Prostate gland (tissue), 2 donors: Measurements from ENCODE around the gene ATRN.

Experiments
- POLR2A ChIP-seq: fragments of 450-650 bp; IDR thresholded peaks from one replicate; pipeline ENCODE4 v1.6.1; 2016; ENCODE audit warnings: antibody characterized with exemption, mild to moderate bottlenecking
- TF ChIP-seq, protein P1 (sequence below), 4 experiments: fragments of 200-600 bp in 2 of 4; fragments of 450-650 bp in 2 of 4; sonication (generic) in 2 of 4; IDR thresholded peaks; 1 replicate in 3 of 4; 2 replicates in 1 of 4; pipeline ENCODE4 v1.5.1; 2016 to 2019; ENCODE audit warnings: antibody characterized with exemption in 4 of 4, mild to moderate bottlenecking in 2 of 4, moderate library complexity in 2 of 4

GRCh38 chr20:3640259-3640658 lies 169.4 kb downstream of the ATRN start:
- no peak for TF ChIP-seq POLR2A
- TF ChIP-seq, protein P1, sequence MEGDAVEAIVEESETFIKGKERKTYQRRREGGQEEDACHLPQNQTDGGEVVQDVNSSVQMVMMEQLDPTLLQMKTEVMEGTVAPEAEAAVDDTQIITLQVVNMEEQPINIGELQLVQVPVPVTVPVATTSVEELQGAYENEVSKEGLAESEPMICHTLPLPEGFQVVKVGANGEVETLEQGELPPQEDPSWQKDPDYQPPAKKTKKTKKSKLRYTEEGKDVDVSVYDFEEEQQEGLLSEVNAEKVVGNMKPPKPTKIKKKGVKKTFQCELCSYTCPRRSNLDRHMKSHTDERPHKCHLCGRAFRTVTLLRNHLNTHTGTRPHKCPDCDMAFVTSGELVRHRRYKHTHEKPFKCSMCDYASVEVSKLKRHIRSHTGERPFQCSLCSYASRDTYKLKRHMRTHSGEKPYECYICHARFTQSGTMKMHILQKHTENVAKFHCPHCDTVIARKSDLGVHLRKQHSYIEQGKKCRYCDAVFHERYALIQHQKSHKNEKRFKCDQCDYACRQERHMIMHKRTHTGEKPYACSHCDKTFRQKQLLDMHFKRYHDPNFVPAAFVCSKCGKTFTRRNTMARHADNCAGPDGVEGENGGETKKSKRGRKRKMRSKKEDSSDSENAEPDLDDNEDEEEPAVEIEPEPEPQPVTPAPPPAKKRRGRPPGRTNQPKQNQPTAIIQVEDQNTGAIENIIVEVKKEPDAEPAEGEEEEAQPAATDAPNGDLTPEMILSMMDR (IDR thresholded peaks at IDR 0.05) = no peak
